ENCODE data around the gene LRMDA.

The LRMDA gene

GRCh38 chr10:75505840-75506506, 74.5 kb downstream of the LRMDA start:
- Histone ChIP-seq H3K4me3 (no peak overlapping the region), H3K27ac (no peak overlapping the region)
- no peak for TF ChIP-seq CTCF (IDR thresholded peaks at IDR 0.05)
- no peak for DNase-seq (ENCODE audit: low spot score)

GRCh38 chr10:75506930-75507329, 75.5 kb downstream of the LRMDA start:
- no peak for TF ChIP-seq CTCF (IDR thresholded peaks at IDR 0.05)
- H3K4me3 ChIP-seq, result no peak overlapping the region
- DNase-seq (ENCODE audit: low spot score), result no peak
- H3K27ac ChIP-seq, result no peak overlapping the region

- no peak overlapping the region for H3K27ac ChIP-seq
These were observed 76.0 kb downstream of the LRMDA start for GRCh38 chr10:75507469-75507868.

GRCh38 chr10:75508239-75508813, 76.9 kb downstream of the LRMDA start:
- no peak for DNase-seq (ENCODE audit: low spot score)

More at GRCh38 chr10:75507469-75507868, 76.0 kb downstream of the LRMDA start:
- H3K4me3 ChIP-seq, result no peak overlapping the region
- no peak for DNase-seq (ENCODE audit: low spot score)
- no peak for TF ChIP-seq CTCF (IDR thresholded peaks at IDR 0.05)

GRCh38 chr10:75508814-75509306, 77.4 kb downstream of the LRMDA start:
- Histone ChIP-seq H3K4me3 (no peak overlapping the region), H3K27ac (no peak overlapping the region)
- no peak for TF ChIP-seq CTCF (IDR thresholded peaks at IDR 0.05)
- no peak for DNase-seq (ENCODE audit: low spot score)

More at GRCh38 chr10:75508239-75508813, 76.9 kb downstream of the LRMDA start:
- Histone ChIP-seq H3K4me3 (no peak overlapping the region), H3K27ac (no peak overlapping the region)
- TF ChIP-seq CTCF (IDR thresholded peaks at IDR 0.05), result no peak

- no peak for TF ChIP-seq CTCF (IDR thresholded peaks at IDR 0.05)
- no peak overlapping the region for H3K4me3 ChIP-seq
- no peak for DNase-seq (ENCODE audit: low spot score)
- no peak overlapping the region for H3K27ac ChIP-seq
These were observed 78.3 kb downstream of the LRMDA start for GRCh38 chr10:75509706-75510105.

GRCh38 chr10:75511011-75511410, 79.6 kb downstream of the LRMDA start:
- H3K27ac ChIP-seq, result no peak overlapping the region
- TF ChIP-seq CTCF (IDR thresholded peaks at IDR 0.05), result no peak
- no peak for DNase-seq (ENCODE audit: low spot score)
- H3K4me3 ChIP-seq, result no peak overlapping the region

Data from coronary artery (tissue), 2 donors.